ENCODE results near the gene PDK3. TPM values are rescaled to one million over a fixed set of nuclear protein-coding genes. Genes with fewer than 3 reads are reported as not detected.
A peak's percentile ranks its signal among the peaks of the same experiment; 100 is the strongest.

The PDK3 gene
- total RNA-seq, 1 donor from 2014 or later = 5.3 TPM

DNA sequence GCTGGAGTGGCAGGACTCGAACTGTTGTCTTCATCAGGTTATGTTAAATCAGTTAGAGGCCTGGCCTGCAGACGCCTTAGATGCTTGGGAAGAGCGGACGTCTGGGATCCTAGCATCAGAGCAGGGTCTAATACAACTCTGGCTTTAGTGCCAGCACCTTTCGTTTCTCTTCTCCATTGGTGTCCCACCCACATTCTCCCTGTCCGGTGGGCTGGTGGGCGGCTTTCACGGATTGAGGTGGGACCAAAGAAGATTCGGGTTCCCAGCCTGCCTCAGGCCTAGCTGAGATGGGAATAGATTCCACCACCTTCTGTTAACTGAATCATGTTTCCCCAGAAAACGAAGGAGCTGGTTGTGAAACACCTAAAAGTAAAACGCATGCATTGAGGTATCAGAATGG is 939 bp downstream of the PDK3 start:
- FAIRE-seq (no peak), DNase-seq (ENCODE audit: low read depth) (no peak)
- H3K4me3 ChIP-seq (ENCODE audit: low read depth, low read length) = peak overlapping the region; percentile 54
- H3K36me3 ChIP-seq (ENCODE audit: control insufficient read depth, insufficient read depth, low read length) = no peaks in the 10 kb centered on the region
- TF ChIP-seq, protein P1, sequence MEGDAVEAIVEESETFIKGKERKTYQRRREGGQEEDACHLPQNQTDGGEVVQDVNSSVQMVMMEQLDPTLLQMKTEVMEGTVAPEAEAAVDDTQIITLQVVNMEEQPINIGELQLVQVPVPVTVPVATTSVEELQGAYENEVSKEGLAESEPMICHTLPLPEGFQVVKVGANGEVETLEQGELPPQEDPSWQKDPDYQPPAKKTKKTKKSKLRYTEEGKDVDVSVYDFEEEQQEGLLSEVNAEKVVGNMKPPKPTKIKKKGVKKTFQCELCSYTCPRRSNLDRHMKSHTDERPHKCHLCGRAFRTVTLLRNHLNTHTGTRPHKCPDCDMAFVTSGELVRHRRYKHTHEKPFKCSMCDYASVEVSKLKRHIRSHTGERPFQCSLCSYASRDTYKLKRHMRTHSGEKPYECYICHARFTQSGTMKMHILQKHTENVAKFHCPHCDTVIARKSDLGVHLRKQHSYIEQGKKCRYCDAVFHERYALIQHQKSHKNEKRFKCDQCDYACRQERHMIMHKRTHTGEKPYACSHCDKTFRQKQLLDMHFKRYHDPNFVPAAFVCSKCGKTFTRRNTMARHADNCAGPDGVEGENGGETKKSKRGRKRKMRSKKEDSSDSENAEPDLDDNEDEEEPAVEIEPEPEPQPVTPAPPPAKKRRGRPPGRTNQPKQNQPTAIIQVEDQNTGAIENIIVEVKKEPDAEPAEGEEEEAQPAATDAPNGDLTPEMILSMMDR (IDR thresholded peaks at IDR 0.05; ENCODE audit: insufficient read depth, low read length, severe bottlenecking) = no peak
- no peaks in the 10 kb centered on the region for H3K27me3 ChIP-seq (ENCODE audit: control insufficient read depth, insufficient read depth, low read length)

DNA sequence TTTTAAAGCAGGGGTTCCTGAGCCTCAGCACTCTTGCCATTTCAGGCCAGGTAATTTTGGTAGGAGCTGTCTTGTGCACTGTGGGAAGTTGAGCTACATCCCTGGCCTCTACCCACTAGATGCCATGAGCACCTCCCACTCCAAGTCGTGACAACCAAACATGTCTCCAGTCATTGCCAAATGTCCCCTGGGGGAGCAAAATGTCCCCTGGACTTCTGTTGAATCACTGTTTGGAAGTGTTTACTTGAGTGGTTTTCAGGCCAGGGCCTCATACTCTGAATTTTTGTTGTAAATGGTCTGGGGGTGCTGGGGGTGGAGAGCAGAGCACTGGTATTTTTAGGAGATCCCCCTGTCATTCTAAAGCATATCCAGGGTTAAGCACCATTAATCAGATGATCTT is 3.2 kb downstream of the PDK3 start:
- DNase-seq (ENCODE audit: low read depth) (no peak), FAIRE-seq (no peak)
- TF ChIP-seq, protein P1 (IDR thresholded peaks at IDR 0.05; ENCODE audit: insufficient read depth, low read length, severe bottlenecking) = no peak
- Histone ChIP-seq H3K4me3 (ENCODE audit: low read depth, low read length) (no peak overlapping the region), H3K36me3 (ENCODE audit: control insufficient read depth, insufficient read depth, low read length) (no peaks in the 10 kb centered on the region), H3K27me3 (ENCODE audit: control insufficient read depth, insufficient read depth, low read length) (no peaks in the 10 kb centered on the region)

DNA sequence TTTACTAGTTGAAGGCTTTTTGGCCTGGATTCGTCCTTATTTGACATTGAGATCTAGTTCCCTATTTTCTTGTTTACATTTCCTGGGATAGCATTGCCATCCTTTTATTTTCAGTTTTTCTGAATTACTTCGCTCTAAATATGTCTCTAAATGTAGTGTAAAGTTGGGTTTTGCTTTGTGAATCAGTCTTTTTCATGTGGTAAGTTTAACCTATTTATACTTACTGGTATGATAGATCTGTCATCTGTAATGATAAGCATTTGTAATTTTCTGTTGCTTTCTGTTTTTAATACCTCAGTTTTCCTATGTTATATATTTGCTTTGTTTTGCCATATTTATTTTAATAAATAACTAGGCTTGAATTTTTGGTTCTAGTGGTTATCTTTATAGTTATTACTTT is 6.7 kb downstream of the PDK3 start:
- Histone ChIP-seq H3K36me3 (ENCODE audit: control insufficient read depth, insufficient read depth, low read length) (no peaks in the 10 kb centered on the region), H3K4me3 (ENCODE audit: low read depth, low read length) (no peak overlapping the region), H3K27me3 (ENCODE audit: control insufficient read depth, insufficient read depth, low read length) (no peaks in the 10 kb centered on the region)
- no peak for DNase-seq (ENCODE audit: low read depth)
- TF ChIP-seq, protein P1 (IDR thresholded peaks at IDR 0.05; ENCODE audit: insufficient read depth, low read length, severe bottlenecking) = no peak
- FAIRE-seq = no peak

DNA sequence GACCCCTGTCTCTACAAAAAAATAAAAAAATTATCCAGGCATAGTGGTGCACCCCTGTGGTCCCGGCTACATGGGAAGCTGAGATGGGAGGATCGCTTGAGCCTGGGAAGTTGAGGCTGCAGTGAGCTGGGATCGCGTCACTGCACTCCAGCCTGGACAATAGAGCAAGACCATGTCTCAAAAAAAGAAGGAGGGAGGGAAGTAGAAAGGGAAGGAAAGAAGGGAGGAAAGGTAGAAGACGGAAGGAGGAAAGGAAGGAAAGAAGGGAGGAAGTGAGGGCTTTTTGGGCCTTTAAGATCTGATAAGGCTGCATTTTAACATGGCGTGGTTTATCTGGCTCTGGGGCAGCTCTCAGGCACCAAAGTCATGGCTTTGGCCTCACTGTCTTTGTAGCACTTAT is 10.4 kb downstream of the PDK3 start:
- Histone ChIP-seq H3K36me3 (ENCODE audit: control insufficient read depth, insufficient read depth, low read length) (no peaks in the 10 kb centered on the region), H3K27me3 (ENCODE audit: control insufficient read depth, insufficient read depth, low read length) (no peaks in the 10 kb centered on the region), H3K4me3 (ENCODE audit: low read depth, low read length) (no peak overlapping the region)
- DNase-seq (ENCODE audit: low read depth) = no peak
- no peak for FAIRE-seq
- TF ChIP-seq, protein P1 (IDR thresholded peaks at IDR 0.05; ENCODE audit: insufficient read depth, low read length, severe bottlenecking) = no peak

DNA sequence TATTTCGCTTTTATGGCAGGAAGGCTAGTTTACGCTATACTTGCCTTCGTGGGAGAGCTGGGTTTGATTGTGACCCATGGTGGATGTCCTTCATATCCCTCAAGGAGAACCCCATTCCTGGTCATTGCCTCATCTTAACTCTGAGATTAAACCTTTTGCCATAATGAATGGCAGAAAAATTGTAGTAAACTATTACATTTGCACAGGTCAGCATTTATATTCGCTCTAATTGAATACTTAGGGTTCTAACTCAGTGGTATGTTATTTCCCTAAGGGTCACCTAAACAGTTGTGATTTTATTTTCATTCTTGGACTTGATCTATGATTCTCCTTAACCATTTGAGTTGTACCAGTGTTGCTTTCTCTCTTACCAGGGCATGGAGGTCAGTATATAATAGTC is 13.4 kb downstream of the PDK3 start:
- Histone ChIP-seq H3K4me3 (ENCODE audit: low read depth, low read length) (no peak overlapping the region), H3K36me3 (ENCODE audit: control insufficient read depth, insufficient read depth, low read length) (no peaks in the 10 kb centered on the region), H3K27me3 (ENCODE audit: control insufficient read depth, insufficient read depth, low read length) (no peaks in the 10 kb centered on the region)
- no peak for FAIRE-seq
- DNase-seq (ENCODE audit: low read depth) = no peak
- TF ChIP-seq, protein P1 (IDR thresholded peaks at IDR 0.05; ENCODE audit: insufficient read depth, low read length, severe bottlenecking) = no peak

DNA sequence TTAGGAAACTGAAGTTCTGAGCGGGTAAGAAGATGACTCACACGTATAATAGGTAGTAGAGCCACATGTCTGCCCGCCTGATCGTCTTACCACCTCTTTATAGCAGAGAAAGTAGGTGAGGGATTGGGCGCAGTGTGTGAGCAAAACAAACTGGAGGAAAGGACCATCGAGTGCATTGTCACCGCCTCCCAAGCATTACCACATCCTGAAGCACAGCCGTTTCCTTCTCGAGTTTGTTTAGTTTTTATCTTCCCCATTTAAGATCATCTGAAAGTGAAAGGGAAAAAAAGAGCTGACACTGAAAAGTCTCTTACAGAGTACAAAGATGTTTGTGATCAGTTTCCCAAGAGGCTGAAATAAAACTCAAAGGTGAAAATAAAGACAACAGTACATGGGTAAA is 14.8 kb downstream of the PDK3 start:
- TF ChIP-seq, protein P1 (IDR thresholded peaks at IDR 0.05; ENCODE audit: insufficient read depth, low read length, severe bottlenecking) = no peak
- H3K36me3 ChIP-seq (ENCODE audit: control insufficient read depth, insufficient read depth, low read length) = no peaks in the 10 kb centered on the region
- DNase-seq (ENCODE audit: low read depth) (peak; percentile 33), FAIRE-seq (no peak)
- no peaks in the 10 kb centered on the region for H3K27me3 ChIP-seq (ENCODE audit: control insufficient read depth, insufficient read depth, low read length)
- H3K4me3 ChIP-seq (ENCODE audit: low read depth, low read length) = no peak overlapping the region
